Esophagus muscularis mucosa (tissue), 4 donors: Measurements from ENCODE around the gene OR10G8. TPM values are rescaled to one million over a fixed set of nuclear protein-coding genes. Genes with fewer than 3 reads are reported as not detected.

Source experiments
- DNase-seq: peaks from one replicate; pipeline ENCODE4 v3.0.0-alpha.2; 2017; ENCODE audit errors: extremely low spot score
- H3K27ac ChIP-seq, 4 donors: fragments of 200-600 bp; sonication (generic); replicated peaks in 1 of 4; 1 replicate in 3 of 4; 2 replicates in 1 of 4; pipeline ENCODE4 v1.5.1; 2016 to 2019; ENCODE audit warnings: mild to moderate bottlenecking in 1 of 4
- H3K27me3 ChIP-seq, 4 donors: fragments of 200-600 bp; sonication (generic); one replicate each; pipeline versions ENCODE4 v1.5.1 to v1.6.0; 2016 to 2019
- H3K36me3 ChIP-seq, 4 donors: fragments of 200-600 bp; sonication (generic); one replicate each; pipeline ENCODE4 v1.5.1; 2016 to 2019
- H3K4me1 ChIP-seq, 4 donors: fragments of 200-600 bp; sonication (generic); one replicate each; pipeline ENCODE4 v1.5.1; 2016 to 2019
- H3K4me3 ChIP-seq, 4 donors: fragments of 200-600 bp; sonication (generic); 1 replicate in 2 of 4; 2 replicates in 2 of 4; pipeline ENCODE4 v1.5.1; 2016 to 2019; ENCODE audit warnings: mild to moderate bottlenecking in 4 of 4, moderate library complexity in 1 of 4
- H3K9me3 ChIP-seq, 4 donors: fragments of 200-600 bp; sonication (generic); 1 replicate in 3 of 4; 2 replicates in 1 of 4; pipeline ENCODE4 v1.5.1; 2016 to 2019
- EP300 ChIP-seq: sonication (generic); formaldehyde crosslinking; IDR thresholded peaks from one replicate; pipeline ENCODE4 v1.6.1; 2017; ENCODE audit warnings: antibody characterized with exemption
- POLR2A ChIP-seq: fragments of 450-650 bp; IDR thresholded peaks from one replicate; pipeline ENCODE4 v1.6.1; 2017; ENCODE audit warnings: antibody characterized with exemption, moderate library complexity, mild to moderate bottlenecking, low read depth
- POLR2AphosphoS5 ChIP-seq, 2 donors: sonication (generic); formaldehyde crosslinking; IDR thresholded peaks; one replicate each; pipeline ENCODE4 v1.6.1; 2017; ENCODE audit warnings: antibody characterized with exemption in 2 of 2
- WGBS: methylation state at CpG from one replicate; pipeline ENCODE4 v1.1.5; 2018; 5-methylcytosine and 5-hydroxymethylcytosine counted together
- intact Hi-C: fragments of 100-400 bp; cut with DNase I; formaldehyde crosslinking; loops from one replicate; pipeline ENCODE4 v1.15.1; 2023
- total RNA-seq, 4 donors: library from RNA; depleted of rRNA; stranded (reverse); fragments of >200 nt; gene quantifications; one replicate each; pipeline versions ENCODE4 v1.1.0 to v1.2.1, GENCODE V29; 2016
- TF ChIP-seq, protein P1 (sequence below), 3 experiments: fragments of 200-600 bp in 2 of 3; fragments of 450-650 bp in 1 of 3; sonication (generic) in 2 of 3; IDR thresholded peaks; one replicate each; pipeline ENCODE4 v1.5.1; 2017 to 2019; ENCODE audit warnings: antibody characterized with exemption in 3 of 3, mild to moderate bottlenecking in 2 of 3, moderate library complexity in 1 of 3

OR10G8 gene
- total RNA-seq, 4 donors from 2014 or later: not detected

DNA sequence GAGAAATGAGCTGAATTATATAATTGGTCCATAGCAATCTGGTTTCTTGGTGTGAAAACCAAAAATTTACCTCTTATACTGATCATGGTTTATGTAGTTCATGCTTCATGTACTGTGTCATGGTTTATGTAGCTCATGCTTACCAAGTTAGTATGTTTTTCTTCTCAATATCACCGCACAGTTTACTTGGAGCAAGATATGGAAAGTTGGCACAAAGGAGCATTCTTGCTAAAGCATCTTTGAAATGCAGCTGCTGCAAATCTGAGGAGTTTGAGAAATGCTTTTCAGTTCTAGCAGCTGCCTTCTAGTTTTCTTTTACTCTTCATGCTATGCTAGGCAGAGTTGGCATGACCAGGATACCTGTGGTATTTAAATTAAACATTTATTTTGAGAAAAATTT lies 10.1 kb downstream of the OR10G8 start:
- Histone ChIP-seq H3K36me3 (no peaks in the 10 kb centered on the region), H3K27ac (no peak overlapping the region), H3K4me1 (peaks cover 0 to 8% (median 2%) of the 10 kb centered on the region in 4 donors), H3K9me3 (no peaks in the 10 kb centered on the region), H3K4me3 (no peak overlapping the region), H3K27me3 (no peaks in the 10 kb centered on the region)
- no peak for DNase-seq
- WGBS: 35% methylated on average over 1 of the region's 1 CpG
- intact Hi-C loops: no loop called here
- TF ChIP-seq, protein P1, sequence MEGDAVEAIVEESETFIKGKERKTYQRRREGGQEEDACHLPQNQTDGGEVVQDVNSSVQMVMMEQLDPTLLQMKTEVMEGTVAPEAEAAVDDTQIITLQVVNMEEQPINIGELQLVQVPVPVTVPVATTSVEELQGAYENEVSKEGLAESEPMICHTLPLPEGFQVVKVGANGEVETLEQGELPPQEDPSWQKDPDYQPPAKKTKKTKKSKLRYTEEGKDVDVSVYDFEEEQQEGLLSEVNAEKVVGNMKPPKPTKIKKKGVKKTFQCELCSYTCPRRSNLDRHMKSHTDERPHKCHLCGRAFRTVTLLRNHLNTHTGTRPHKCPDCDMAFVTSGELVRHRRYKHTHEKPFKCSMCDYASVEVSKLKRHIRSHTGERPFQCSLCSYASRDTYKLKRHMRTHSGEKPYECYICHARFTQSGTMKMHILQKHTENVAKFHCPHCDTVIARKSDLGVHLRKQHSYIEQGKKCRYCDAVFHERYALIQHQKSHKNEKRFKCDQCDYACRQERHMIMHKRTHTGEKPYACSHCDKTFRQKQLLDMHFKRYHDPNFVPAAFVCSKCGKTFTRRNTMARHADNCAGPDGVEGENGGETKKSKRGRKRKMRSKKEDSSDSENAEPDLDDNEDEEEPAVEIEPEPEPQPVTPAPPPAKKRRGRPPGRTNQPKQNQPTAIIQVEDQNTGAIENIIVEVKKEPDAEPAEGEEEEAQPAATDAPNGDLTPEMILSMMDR (IDR thresholded peaks at IDR 0.05): no peak
- TF ChIP-seq EP300 (no peak), POLR2A (no peak), POLR2AphosphoS5 (IDR thresholded peaks at IDR 0.05) (no peak)

DNA sequence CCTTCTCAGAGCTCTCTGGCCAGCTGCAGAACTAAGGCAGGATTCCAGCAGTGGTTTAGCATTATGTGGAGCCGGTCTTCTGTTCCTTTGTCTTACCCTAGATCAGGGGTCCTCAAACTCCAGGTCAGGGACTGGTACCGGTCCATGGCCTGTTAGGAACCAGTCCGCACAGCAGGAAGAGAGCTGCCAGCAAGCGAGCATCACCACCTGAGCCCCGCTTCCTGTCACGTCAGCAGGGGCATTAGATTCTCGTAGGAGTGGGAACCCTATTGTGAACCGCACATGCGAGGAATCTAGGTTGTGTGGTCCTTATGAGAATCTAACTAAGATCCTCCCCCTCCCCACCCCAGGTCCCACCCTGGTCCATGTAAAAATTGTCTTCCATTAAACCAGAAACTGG lies 13.0 kb downstream of the OR10G8 start:
- H3K27me3 ChIP-seq: no peaks in the 10 kb centered on the region
- 80% methylated on average over 2 of the region's 9 CpGs for WGBS
- no peaks in the 10 kb centered on the region for H3K36me3 ChIP-seq
- H3K27ac ChIP-seq: no peak overlapping the region
- intact Hi-C loops: no loop called here
- H3K9me3 ChIP-seq: no peaks in the 10 kb centered on the region
- no peak overlapping the region for H3K4me3 ChIP-seq
- TF ChIP-seq, protein P1 (IDR thresholded peaks at IDR 0.05): no peak
- no peak for TF ChIP-seq EP300
- TF ChIP-seq POLR2AphosphoS5 (IDR thresholded peaks at IDR 0.05): no peak
- TF ChIP-seq POLR2A: no peak
- peaks cover 0 to 8% (median 2%) of the 10 kb centered on the region in 4 donors for H3K4me1 ChIP-seq
- no peak for DNase-seq

DNA sequence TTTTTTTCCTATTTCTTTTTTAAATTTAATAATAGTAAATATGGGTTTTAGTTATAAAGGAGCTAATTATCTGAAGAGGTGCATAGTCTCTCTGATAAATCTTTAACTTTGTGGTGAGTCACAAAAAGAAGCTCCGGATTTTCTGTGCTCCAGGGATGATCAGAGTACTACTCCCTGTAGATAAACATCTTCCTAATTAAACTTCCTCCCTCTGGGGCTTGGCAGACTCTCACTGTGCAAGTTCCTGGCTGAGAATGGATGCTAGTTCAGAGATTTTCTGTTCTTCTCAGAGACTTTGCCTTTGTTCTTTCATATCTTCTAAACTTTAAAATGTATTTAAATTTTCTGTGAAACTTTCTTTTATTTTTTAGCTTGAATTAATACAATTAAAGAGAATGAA lies 14.7 kb downstream of the OR10G8 start, which contains the start of gene OR10G7:
TSS of gene OR10G7 (minus strand) at position 72 of the 400 bp plus-strand sequence. CDS start 2,324 bp downstream, outside the sequence.
- intact Hi-C loops: no loop called here
- H3K27me3 ChIP-seq: no peaks in the 10 kb centered on the region
- H3K36me3 ChIP-seq: no peaks in the 10 kb centered on the region
- H3K27ac ChIP-seq: no peak within 1 kb of the TSS
- no peaks in the 10 kb centered on the region for H3K9me3 ChIP-seq
- no peak for TF ChIP-seq POLR2AphosphoS5 (IDR thresholded peaks at IDR 0.05)
- no peak for TF ChIP-seq POLR2A
- TF ChIP-seq, protein P1 (IDR thresholded peaks at IDR 0.05): no peak
- no peak for TF ChIP-seq EP300
- no peak for DNase-seq
- peaks cover 0 to 8% (median 2%) of the 10 kb centered on the region in 4 donors for H3K4me1 ChIP-seq
- WGBS: 6% methylated on average over 1 of the region's 1 CpG
- H3K4me3 ChIP-seq: no peak within 1 kb of the TSS

DNA sequence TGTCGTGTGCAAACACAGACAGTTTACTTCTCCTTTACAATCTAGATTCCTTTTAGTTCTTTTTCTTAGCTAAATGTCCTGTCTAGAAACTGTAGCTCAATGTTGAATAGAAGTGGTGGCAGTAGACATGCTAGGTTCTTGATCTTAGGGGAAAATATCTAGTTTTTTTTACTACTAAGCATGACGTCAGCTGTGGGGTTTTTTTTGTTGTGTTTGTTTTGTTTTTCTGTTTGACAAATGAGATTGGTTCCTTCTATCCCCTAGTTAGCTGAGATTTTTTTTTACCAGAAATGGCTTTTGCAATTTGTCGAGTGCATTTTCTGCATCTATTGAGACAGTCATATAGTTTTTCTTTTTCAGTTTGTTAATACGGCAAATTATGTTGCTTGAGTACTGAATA lies 16.8 kb downstream of the OR10G8 start:
- H3K4me3 ChIP-seq: no peak overlapping the region
- H3K4me1 ChIP-seq: no peaks in the 10 kb centered on the region
- no peaks in the 10 kb centered on the region for H3K36me3 ChIP-seq
- TF ChIP-seq EP300 (no peak), POLR2AphosphoS5 (IDR thresholded peaks at IDR 0.05) (no peak), POLR2A (no peak)
- TF ChIP-seq, protein P1 (IDR thresholded peaks at IDR 0.05): no peak
- H3K27ac ChIP-seq: no peak overlapping the region
- H3K9me3 ChIP-seq: no peaks in the 10 kb centered on the region
- no peak for DNase-seq
- intact Hi-C loops: no loop called here
- no peaks in the 10 kb centered on the region for H3K27me3 ChIP-seq
- 74% methylated on average over 4 of the region's 4 CpGs for WGBS

DNA sequence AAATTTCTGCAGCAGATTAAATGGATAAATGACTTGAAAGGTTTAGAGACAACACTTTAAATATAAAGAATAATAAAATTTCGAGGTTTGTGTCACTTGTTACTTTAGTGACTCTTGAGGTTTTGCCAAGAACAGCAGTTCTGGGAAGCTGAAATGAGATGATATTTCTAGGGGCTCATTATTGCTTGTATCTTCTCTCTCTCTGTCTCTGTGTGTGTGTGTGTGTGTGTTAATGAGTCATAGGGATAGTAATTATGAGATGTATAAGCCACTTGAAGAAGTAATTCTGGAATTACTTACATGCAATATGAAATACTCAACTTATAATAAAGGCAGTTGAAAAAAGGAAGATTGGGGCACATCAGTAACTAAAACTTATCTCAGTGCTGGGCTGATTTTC lies 24.1 kb downstream of the OR10G8 start:
- Histone ChIP-seq H3K27me3 (no peaks in the 10 kb centered on the region), H3K4me1 (no peaks in the 10 kb centered on the region), H3K4me3 (no peak overlapping the region), H3K9me3 (no peaks in the 10 kb centered on the region), H3K36me3 (no peaks in the 10 kb centered on the region), H3K27ac (no peak overlapping the region)
- WGBS: 65% methylated on average over 1 of the region's 1 CpG
- no peak for TF ChIP-seq EP300
- TF ChIP-seq, protein P1 (IDR thresholded peaks at IDR 0.05): no peak
- TF ChIP-seq POLR2A: no peak
- no peak for TF ChIP-seq POLR2AphosphoS5 (IDR thresholded peaks at IDR 0.05)
- DNase-seq: no peak
- intact Hi-C loops: no loop called here
